Activated T-cell treated with anti-CD3 and anti-CD28 coated beads for 1 hour (primary cell): ENCODE measurements around the gene ZNF502.
A peak's percentile ranks its signal among the peaks of the same experiment; 100 is the strongest.
"Not testable (repeated sequence)": the region's sequence is repeated elsewhere in the genome, so short reads cannot be mapped to it uniquely, and the experiment has no call there.

Source experiments
- DNase-seq: peaks from one replicate; pipeline ENCODE4 v3.0.0-alpha.2; 2020; ENCODE audit warnings: low read depth

The ZNF502 gene

DNA sequence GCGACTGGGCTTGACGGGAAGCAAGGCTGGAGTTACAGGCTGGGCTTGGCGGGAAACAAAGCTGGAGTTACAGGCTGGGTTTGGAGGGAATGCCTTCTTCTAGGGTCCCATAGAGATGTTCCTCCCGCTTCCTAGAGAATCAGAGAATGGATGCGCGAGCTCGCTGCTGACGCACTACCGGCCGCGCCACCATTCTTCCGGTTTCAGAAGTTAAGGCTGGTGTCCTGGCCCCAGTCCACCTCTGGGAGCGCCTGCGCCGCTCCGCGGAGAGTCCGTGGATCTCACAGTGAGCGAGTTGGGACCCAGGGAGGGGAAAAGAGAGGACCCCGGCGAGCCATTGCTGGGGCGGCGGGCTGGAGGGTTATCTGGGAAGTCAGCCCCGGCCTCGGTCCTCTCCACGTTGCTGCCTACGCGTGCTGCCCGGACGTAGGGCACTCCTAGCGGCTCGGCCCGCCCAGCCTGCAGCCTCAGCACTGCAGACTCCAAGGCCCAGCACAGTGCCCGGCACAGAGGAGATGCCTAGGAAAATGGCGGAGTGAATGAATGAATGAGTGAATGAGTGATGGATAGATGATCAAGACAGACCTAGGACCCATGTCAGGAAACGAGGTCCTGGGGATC lies at the start of gene ZNF502:
Gene ZNF502, plus strand, starts transcription at position 206 of the 621 bp plus-strand sequence. CDS start 7,602 bp downstream, outside the sequence.
- peak; percentile 47 for DNase-seq

DNA sequence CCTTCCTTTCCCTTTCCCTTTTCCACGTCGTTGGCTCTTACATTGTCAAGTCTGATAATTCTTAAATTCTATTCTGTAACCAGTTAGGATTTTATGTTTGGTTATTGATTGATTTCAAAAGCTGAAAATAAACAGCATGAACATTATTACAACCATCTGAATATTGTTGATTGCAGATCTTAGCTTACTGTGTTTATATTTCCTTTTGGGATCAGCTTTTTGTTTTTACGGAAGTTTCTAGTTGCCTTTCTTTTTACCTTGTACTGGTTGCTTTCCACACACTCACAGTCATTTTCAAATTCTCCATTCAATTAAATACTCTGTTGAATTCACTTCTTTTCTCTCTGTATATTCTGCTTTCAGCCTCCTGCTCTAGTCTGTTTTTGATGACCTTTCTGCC lies 47.3 kb upstream of the ZNF502 start:
- DNase-seq: no peak

DNA sequence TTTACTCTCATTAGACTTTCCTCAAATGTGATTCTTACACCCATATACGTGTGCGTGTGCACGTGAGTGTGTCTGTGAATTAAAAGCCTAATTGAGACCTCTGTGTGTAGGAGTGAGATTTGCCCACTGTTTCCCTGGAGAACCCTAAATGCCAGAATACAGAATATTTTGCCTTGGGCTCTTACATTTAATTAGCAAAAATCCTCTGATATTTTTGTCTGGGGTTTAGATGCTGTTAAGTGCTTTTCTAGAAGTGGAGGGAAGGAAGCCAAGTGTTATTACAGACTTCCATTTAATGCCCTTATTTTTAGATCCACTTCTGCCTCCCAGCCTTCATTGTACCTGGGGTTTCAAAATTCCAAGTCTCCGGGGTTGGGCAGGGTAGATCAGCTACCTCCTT lies 46.1 kb upstream of the ZNF502 start:
- no peak for DNase-seq

DNA sequence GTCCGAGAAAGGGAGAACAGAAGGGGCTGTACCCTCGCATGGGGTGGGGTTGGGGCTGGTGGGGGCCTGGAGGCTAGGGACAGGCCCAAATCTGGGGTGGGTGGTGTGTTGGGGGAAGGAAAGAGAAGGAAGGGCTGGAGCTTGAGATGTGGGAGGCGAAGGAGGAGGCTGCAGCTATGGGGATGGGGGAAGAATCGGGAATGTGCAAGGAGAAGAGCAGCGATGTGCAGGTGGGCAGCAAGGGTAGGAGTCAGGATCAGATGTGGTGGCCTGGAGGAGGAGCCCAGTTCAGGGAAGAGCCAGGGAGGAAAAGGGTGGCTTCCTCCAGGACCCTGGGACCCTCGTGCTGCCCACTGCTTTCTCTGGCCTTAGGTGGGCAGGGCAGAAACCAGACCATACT lies 42.7 kb upstream of the ZNF502 start:
- no peak for DNase-seq

DNA sequence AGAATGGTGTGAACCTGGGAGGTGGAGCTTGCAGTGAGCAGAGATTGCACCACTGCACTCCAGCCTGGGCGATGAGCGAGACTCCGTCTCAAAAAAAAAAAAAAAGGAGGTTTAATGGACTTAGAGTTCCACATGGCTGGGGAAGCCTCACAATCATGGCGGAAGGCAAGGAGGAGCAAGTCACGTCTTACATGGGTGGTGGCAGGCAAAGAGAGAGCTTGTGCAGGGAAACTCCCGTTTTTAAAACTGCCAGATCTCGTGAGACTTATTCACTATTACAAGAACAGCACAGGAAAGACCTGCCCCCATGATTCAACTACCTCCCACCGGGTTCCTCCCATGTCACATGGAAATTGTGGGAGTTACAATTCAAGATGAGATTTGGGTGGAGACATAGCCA lies 39.0 kb upstream of the ZNF502 start:
- not testable (repeated sequence) for DNase-seq

DNA sequence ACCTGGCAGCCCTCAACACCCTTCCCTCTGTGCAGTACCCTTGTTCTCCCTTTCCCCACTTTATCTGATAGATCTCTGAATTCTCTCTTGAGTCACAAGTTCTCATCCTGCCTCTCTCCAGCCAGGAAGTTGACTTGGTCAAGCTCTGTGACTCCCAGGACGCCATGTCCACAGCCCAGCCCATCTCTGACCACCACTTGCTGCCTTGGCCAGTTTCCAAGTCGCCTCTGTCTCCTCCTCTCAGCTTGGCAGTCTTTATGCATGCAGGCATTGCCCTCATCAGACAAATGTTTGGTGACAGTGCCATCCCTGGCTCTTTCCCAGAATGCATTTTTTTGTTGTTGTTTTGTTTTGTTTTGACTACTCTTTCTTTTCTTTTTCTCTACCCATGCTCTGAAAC lies 38.2 kb upstream of the ZNF502 start:
- DNase-seq: no peak

DNA sequence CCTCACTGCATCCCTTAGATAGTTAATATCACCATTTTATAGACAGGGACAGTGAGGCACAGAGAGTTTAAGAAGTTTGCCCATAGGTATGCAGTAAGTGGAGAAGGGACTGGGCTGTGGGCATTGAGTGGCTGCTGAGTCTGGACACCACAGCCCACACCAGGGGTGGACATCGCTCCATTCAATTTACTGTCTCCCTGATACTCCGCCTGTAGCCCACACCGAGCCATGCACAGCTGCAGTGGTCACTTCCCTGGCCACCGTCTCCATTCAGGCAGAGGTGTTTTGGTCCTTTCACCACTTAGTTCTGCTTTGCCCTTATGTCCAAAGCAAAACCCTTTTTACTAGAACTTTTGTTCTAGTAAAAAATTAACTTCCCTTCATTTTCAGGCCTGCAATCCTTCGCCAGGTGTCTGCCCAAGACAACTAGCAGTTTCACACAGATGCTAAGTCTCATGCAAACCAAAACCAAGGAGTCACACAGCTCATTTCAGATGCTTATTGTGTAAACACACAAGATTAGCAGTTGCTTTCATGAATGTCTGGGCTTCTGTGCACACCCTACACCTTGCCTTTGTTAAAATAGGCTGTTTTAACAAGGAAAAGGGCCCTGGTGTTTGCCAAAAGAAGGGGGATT lies 33.9 kb upstream of the ZNF502 start:
- no peak for DNase-seq

DNA sequence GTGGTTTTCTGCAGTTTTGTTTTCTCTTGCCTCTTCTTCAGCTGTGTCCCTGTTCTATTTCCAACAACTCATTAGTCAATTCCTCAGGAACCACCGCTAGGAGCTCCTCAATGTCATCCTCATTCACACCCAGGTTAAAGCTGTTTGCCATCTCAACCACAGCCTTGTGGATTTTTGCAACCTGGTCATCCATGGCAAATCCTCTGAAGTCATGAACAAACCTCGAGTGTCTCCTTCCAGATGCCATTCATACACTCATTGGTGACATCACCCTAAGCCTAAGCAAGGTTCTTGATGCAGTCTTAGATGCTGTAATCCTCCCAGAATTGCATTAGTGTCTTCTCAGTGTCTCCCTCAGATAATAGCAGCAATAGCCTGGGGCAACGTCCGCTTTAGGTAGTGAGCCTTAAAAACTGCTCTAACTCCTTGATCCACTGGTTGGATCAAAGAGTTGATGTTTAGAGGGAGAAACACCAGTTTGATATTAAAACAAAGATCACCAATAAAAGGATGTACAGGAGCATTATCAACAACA lies 31.5 kb upstream of the ZNF502 start:
- no peak for DNase-seq

DNA sequence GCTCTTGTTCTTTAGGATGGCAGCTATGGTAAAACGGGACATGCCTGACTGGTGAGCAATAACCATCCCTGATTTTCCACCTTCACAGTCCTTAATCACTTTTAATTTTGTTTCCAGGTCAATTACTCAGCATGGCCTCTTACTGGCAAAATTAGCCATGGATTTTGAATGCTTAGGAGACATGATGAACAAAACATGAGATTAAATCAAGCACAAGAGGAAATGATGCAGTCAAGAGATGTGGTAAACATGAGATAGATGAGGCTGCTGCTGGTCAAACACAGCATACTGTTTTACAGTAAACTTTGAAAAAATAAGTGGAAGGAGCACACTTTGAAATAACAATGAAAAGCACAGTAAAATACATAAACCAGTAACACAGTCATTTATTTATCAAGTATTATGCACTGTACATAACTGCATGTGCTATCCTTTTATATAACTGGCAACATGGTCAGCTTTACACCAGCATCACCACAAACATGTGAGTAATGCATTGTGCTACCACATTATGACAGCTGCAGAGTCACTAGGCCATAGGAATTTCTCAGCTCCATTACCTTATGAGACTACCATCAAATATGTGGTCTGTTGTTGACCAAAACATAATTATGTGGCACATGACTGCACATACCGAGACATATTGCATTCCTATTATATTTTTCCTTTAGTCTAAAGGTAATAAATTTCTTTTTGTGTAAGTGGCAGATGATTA lies 30.1 kb upstream of the ZNF502 start:
- no peak for DNase-seq

DNA sequence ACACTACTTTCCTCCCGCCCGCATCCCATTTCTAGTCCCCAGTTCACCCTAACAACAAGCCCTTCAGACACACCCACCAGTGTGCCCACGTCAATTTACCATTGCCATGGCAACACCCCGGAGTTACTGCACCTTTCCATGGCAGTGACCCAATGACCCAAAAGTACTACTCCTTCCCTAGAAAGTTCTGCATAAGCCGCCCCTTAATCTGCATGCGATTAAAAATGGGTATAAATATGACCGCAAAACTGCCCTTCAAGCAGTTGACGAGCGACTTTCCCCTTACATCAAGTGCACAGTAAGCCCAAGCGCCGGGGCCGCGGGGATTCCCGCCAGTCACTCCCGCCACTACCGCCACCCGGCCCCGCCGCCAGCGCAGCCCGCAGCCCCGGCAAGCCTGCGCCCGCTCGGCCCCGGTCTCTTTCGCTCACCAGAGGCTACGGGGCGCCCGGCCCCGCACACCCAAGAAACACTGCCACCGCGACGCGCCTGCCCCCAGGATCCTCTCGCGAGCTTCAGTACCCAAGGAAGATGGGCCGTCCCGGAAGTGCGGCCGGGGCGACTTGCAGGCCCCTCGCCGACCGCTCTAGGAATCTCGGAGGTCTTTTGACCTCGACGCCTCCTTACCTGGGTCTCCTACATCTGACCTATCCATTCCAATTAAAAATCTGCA lies 27.2 kb upstream of the ZNF502 start:
- DNase-seq: peak; percentile 31

DNA sequence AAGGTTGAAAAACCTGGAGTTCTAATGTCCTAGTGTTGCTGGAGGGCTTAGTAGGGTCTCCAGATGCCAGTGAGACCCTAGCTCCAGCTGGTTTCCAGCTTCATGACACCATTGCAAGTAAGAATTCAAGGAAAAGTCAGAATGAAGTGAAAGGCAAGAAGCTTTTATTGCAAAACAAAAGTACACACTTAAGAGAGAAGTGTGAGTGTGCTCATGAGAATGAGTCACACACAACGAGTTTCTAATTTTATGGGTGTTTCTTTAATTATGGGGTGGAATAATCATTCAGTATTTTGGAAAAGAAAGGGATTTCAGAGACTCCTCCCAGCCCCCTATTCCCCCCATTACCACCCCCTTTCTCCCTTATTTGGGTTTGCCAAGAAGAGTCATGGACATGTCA lies 24.6 kb upstream of the ZNF502 start:
- no peak for DNase-seq

DNA sequence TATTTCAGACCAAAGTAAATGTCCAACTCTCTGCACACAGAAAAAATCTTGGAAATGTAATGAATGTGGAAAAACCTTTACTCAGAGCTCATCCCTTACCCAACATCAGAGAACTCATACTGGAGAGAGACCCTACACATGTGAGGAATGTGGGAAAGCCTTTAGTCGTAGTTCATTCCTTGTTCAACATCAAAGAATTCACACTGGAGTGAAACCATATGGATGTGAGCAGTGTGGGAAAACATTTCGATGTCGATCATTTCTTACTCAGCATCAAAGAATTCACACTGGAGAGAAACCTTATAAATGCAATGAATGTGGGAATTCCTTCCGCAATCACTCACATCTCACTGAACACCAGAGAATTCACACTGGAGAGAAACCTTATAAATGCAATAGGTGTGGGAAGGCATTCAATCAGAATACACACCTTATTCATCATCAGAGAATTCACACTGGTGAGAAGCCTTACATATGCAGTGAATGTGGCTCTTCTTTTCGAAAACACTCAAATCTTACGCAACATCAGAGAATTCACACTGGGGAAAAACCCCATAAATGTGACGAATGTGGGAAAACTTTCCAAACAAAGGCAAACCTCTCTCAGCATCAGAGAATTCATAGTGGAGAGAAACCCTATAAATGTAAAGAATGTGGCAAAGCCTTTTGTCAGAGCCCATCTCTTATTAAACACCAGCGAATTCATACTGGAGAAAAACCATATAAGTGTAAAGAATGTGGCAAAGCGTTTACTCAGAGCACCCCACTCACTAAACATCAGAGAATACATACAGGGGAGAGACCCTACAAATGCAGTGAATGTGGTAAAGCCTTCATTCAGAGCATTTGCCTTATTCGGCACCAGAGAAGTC lies 9.0 kb downstream of the ZNF502 start:
- no peak for DNase-seq

DNA sequence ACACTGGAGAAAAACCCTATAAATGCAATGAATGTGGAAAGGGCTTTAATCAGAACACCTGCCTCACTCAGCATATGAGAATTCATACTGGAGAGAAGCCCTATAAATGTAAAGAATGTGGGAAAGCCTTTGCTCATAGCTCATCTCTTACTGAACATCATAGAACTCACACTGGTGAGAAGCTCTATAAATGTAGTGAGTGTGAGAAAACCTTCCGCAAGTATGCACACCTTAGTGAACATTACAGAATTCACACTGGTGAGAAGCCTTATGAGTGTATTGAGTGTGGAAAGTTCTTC lies 9.6 kb downstream of the ZNF502 start:
- no peak for DNase-seq

DNA sequence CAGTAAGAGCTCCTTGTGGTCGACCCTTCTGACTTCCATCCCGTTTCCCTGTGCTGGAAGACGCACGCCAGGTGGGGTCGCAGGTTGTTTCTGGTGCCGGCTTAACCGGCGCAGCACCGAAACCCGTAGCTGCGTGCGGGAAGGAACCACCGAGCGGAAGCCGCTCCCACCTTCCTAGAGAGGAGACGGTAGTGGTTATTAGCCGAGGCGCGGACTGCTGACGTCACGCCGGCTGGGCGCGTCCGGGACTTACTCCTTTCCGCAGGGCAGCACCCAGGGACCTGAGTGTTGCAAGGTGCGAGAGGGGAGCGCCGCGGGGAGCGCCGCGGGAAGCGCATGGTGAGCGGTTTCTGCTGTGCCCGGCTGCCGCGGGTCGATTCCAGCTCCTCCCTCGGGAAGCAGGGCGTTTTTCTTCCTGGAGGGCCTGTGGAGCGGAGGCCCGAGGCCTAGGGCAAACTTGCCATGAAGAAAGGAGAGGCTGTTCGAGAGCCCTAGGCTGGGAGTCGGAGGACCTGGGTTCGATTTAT lies 17.0 kb downstream of the ZNF502 start, which contains the start of gene ZNF501:
Gene ZNF501, plus strand, starts transcription at position 252 of the 527 bp plus-strand sequence. CDS start 4,787 bp downstream, outside the sequence.
- peak; percentile 73 for DNase-seq

DNA sequence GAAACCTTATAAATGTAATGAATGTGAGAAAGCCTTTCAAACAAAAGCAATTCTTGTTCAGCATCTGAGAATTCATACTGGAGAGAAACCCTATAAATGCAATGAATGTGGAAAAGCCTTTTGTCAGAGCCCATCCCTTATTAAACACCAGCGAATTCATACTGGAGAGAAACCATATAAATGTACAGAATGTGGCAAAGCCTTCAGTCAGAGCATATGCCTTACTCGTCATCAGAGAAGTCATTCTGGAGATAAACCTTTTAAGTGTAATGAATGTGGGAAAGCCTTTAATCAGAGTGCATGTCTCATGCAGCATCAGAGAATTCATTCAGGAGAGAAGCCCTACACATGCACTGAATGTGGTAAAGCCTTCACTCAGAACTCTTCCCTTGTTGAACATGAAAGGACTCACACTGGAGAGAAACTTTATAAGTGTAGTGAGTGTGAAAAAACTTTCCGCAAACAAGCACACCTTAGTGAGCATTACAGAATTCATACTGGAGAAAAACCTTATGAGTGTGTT lies 22.2 kb downstream of the ZNF502 start:
- no peak for DNase-seq

DNA sequence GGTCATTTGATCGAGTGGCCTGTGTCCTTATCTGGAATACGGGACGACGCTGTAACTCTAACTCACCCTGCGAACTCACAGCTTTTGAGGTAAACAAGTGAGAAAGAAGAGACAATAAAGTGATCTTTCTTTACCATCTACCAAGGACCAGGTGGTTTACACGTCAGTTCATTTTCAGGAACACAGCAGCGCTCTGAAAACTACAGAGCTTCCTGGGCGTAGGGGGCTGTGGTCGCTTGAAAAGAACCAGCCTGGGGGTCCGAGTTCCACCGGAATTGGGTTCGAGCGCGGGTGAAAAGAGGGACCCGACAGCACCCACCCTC lies 48.6 kb downstream of the ZNF502 start:
- no peak for DNase-seq

DNA sequence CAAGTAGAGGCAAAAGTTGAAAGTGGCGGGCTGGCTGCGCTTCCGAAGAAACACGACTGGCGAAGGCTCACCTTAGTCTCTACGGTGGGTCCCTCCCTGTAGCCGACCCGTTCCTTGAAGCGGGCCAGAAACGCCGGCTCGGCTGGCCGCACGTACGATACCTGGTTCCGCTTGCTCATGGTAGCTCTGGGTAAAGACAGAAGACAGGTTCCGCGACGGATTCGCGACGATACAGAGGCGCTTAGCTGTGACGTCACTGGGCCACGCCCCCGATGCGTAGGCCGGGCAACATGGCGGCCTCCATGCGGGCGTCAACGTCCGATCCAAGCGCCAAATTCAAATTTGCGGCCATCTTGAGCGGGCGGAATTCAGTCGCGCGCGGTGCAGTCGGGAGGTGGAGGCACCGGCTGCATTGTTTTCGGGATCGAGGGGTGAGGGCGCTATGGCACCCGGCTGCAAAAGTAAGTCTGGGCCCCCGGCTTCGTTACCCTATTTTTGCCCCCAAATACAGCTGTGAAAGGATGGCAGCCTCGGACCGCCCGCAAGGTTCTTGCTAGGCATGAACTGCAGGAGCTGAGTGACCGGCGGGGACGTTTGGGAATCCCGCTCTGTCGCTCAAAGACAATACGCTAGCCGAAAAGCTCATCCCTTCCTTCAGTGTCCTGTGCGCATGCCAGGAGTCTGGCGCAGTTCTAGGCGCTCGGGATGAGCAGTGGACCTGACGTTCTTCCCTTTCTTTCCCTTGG lies 49.1 kb downstream of the ZNF502 start, which contains the start of the genes KIAA1143 and KIF15:
Gene KIAA1143, minus strand, starts transcription at position 196 of the 746 bp plus-strand sequence. Its CDS starts 17 bp downstream, at position 179.
Gene KIF15, plus strand, starts transcription at position 371 of the 746 bp plus-strand sequence. Its CDS starts 72 bp downstream, at position 443.
- DNase-seq: peak; percentile 96

DNA sequence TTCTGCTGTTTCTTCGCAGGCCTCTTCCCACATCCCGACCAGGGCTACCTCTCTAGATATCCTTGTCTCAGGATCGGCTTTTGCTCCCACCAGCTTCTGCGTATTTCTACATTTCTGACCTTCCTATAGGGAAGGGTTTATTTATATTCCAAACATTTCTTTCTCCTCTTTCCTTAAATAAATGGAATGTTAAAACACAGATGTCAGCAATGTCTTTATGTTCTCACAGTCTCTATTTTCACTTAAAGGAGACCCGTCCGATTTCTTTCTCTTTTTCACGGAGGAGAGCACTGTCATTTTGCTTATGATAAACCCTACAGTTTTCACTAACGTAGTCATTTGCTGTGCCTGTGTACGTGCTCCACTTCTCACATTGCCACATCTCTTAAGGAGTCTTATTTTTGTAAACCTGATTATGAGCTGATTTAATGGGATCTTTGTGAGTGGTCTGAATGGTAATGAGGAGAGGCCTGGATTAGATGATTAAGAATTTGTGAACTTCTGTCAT lies 49.8 kb downstream of the ZNF502 start:
- no peak for DNase-seq

DNA sequence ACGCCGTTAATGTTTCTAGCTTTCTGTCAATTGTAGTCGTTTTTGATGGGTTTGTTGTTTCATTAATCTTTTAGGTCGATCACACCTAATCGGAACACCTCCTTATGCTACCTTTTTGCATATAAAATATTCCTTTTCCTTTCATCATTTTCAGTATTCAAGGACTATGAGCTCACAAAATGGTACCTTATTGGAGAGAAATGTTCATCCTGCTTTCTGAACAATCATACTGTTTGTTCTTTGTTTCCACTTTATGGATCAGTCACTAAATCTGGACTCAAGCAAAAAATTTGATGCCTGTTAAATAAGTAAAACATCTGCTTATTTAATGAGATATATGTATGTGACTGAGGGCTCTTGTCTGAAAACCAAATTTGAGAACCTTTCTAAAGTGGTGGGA lies 50.2 kb downstream of the ZNF502 start:
- no peak for DNase-seq

DNA sequence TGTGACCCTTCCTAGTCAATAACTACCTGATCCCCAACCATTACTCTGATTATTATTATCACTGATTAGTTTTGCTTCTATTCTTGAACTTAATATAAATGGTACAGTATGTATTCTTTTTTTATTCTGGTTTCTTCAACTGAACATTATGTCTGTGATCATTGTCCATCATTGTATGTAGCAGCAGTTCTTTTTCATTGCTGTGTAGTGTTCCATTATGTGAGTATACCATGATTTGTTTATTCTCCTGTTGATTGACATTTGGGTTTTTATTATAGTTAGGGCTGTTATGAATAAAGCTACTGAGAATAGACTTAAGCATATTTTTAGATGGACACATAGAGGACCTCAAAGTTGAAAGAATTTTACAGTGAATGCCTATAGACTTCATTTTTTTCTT lies 51.8 kb downstream of the ZNF502 start:
- no peak for DNase-seq
